COLO668 (cell line): ENCODE results near the gene EPHB2.
A peak's percentile ranks its signal among the peaks of the same experiment; 100 is the strongest.
"Not testable (repeated sequence)": the region's sequence is repeated elsewhere in the genome, so short reads cannot be mapped to it uniquely, and the experiment has no call there.

Source experiments
- DNase-seq: peaks from one replicate; lab custom pipeline; 2025; ENCODE audit not compliant: unreplicated experiment; lab: John Stamatoyannopoulos, UW

EPHB2 gene

DNA sequence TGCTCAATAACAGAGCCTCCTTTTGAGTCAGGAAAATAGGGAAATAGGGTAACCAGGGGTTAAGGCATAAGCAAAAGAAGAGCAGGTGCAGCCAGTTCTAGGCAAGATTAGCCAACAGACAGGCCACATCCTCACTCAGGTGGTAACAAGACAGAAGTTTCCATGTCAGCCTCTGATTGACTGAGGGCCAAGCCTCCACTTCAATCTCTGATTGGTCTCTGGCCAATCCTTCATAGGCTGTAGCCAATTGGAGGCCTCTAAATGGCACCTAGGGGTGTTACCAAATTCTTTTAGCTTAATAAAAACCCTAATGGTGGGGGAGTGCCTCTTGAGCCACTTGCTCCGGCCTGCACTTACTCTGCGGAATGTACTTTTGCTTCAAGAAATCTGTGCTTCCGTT, 224.8 kb downstream of the EPHB2 start:
- no peak for DNase-seq

DNA sequence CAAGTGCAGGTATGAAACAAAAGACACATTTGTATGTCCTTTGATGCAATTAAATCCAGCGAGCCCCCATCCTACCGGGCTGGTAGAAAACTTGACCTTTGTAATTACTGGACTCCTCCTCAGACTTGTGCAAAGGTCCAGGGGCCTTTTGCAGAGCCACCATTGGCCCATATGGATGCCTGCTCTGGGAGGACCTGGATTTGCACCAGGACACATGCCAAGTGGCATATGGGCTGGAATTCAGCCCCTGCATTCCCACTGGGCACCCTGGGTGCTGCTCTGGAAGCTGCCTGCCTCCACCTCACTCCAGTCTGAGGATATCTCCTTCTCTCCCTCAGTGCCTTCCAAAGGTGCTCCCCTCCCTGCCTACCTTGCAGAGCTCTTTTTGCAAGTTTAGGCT, 226.0 kb downstream of the EPHB2 start:
- DNase-seq, result no peak

DNA sequence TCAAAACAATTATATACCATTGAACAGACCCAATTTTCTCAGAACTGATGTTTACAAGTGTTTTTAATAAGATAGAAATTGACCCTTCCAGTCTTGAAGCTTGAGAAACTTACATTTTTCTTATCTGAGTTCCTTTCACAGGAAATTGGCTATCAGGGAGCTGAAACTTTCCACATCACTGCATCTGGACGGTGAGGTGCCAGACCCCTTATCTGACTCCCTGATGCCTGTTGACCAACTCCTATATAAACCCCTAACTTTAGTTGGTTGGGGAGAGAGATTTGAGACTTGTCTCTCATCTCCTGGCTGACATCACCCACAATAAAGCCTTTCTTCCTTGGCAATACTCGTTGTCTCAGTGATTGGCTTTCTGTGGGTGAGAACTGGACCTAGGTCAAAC, 230.6 kb downstream of the EPHB2 start:
- no peak for DNase-seq

DNA sequence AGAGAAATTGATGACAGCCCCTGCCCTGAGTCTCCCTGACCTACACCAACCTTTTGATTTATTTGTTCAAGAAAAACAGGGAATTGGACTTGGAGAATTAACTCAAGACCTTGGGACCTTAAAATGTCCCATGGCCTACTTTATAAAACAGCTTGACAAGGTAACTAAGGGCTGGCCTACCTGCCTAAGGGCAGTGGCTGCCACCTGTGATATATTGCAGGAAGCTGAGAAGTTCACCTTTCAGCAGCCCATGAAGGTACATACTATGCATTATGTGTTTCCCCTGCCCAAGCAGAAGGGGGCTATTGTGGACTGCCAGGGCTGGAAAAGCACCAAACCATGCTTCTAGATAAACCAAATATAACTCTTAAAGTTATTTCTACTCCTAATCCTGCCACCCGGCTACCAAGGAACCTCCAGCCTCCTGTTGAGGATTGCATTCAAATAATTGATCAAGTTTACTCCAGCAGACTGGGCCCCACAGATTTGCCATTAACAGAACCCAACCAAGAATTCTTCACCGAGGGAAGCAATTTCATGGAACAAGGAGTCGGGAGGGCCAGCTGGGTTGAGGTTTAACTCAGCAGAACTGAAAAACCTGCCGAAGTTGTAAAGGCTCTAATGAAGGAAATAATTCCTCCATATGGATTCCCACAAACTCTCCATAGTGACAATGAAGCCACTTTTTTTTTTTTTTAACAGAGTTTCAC, 233.9 kb downstream of the EPHB2 start:
- no peak for DNase-seq

DNA sequence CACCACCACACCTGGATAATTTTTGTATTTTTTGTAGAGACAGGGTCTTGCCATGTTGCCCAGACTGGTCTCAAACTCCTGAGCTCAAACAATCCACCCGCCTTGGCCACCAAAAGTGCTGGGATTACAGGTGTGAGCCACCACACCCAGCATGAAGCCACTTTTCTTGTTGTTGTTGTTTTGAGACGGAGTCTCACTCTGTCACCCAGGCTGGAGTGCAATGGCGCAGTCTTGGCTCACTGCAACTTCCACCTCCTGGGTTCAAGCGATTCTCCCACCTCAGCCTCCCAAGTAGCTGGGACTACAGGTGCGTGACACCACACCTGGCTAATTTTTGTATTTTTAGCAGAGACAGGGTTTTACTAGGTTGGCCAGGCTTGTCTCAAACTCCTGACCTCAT, 234.5 kb downstream of the EPHB2 start:
- DNase-seq, result not testable (repeated sequence)

DNA sequence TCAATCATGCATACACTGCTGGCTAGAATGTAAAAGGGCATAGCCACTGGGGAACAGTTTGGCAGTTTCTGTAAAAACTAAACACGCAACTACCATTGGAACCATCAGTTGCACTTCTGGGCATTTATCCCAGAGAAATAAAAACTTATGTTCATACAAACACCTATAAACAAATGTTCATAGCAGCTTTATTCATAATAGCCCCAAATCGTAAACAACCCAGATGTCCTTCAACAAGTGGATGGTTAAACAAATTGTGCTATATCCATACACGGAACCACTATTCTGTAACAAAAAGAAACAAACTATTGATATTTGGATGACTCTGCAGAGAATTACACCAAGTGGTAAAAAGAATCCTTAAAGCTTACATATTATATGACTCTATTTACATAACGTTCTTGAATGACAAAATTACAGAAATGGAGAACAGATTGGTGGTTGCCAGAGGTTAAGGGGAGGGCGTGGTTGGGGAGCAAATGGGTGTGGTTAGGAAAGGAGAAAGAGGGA, 239.2 kb downstream of the EPHB2 start:
- no peak for DNase-seq

DNA sequence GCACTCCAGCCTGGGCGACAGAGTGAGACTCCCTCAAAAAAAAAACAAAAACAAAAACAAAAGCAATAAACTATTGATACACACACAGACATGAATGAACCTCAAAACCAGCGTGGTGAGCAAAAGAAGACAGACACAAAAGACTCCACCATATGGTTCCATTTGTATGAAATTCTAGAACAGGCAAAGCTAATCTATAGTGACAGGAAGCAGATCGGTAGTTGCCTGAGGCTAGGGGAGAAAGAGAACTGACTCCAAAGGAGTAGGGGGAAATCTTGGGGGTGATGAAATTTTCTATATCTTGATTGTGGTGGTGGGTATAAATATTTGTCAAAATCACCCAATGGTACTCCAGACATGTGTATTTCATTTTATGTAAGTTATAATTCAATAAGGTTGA, 241.2 kb downstream of the EPHB2 start:
- no peak for DNase-seq

DNA sequence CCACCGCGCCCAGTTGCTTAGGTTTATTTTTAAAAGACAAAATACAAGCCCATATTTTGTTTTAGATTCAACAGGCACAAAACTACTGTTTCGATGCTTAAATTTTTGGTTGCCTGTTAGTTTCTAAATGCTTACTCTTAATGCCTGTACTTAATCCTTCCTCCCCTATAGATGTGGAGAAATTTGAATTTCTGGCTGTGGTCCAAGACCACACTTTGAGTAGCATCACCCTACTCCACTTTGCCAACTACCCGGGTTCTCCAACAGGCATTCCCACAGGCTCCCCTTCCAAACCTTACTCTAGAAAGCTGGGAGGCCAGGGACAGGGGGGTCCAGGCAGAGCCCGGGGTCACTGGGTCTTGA, 242.0 kb downstream of the EPHB2 start:
- DNase-seq, result no peak

DNA sequence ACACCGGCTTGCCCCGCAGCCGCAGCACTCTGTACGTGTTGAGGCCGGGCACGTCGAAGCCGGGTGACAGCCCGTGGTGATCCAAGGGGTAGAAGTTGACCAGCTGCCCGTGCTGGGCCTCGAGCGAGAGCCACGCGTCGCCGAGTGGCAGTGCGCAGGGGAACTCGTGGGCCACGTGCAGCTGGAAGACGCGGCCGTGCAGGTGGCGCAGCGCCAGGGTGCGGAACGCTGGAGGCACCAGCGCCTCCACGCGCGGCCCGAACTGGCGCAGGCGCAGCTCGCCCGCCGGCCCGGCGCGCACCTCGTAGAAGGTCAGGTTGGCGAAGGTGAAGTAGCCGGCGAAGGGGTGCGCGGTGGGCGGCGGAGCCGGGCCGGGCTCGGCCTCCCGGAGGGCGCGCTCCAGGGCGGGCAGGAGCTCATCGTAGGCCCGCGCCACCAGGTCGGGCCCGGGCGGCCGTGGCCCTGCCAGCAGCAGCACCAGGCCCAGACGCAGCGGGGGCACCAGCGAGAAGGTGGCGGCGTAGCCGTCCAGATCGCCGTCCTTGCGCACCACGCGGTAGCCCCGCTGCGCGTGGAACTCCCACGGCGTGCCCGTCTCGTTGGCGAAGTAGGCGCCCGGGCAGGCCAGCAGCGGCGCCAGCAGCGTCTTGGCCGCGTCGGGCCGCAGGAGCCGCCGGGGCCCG, 242.6 kb downstream of the EPHB2 start:
- DNase-seq, result peak; percentile 71

DNA sequence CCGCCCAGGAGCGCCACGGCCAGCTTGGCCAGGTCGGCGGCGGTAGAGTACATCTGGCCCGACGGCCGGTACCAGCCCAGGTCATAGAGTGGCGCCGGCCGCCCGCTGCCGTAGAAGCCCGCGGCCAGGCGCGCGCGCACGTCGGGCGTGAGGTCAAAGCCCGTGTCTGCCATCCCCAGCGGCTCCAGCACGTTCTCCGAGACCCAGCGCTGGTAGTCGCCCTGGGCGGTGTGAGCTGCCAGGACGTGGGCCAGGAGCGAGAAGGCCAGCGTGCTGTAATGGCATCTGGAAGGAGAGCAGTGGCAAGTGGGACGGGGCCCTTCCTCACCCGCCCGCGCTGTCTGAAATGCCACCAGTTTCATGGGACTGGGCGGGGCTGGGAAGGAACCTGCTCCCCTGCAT, 243.1 kb downstream of the EPHB2 start:
- DNase-seq, result peak; percentile 43

DNA sequence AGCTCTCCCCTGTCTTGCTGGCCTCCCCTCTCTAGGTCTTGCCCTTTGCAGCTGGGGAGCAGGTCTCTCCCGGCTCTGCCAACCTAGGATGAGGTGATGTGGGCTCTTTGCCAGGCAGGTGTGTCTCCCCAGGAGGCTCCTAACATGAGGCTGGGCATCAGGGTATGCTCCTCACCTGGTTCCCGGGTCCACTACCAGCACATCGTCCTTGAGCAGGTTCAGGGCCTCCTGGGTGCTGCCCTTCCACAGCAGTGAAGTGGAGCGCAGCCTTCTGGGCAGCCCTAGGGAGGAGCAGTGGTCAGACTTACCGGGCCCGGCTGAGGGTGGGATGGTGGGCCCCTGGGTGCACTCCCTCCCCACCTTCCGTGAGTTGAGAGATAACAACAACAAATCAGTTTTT, 244.5 kb downstream of the EPHB2 start:
- no peak for DNase-seq

DNA sequence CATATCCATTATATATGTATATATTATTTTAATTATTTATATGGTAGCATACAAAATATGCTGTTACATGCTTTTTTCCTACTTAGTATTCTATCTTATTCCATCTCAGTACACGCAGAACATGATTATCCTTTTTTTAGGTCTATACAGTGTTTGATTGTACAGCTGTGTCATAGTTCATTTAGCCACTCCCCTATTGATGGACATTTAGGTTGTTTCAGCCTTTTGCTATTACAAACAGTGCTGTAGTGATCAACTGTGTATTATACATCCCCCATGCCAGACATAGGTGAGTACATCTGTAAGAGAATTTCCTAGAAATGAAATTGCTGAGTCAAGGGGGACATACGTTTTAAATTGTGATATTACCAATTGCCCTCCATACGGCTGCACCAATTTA, 246.4 kb downstream of the EPHB2 start:
- DNase-seq, result no peak

DNA sequence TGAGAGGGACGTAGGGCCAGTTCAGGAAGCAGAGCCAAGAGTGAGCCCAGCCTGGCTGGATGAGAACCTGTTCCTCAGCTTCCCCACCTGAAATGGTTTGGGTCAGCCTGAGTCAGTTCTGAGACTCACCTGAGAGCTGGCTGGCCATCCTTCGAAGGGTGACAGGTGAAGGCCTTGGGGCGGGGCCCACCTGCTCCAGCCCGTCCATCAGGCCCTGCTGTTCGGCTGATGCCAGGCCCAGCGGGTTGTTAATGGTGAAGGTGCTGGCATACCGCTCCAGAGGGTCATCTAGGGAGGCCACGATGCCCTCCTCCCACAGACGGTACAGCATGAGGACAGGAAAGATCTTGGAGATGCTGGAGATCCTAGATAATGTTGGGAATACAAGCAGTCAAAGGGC, 247.9 kb downstream of the EPHB2 start:
- DNase-seq, result no peak

DNA sequence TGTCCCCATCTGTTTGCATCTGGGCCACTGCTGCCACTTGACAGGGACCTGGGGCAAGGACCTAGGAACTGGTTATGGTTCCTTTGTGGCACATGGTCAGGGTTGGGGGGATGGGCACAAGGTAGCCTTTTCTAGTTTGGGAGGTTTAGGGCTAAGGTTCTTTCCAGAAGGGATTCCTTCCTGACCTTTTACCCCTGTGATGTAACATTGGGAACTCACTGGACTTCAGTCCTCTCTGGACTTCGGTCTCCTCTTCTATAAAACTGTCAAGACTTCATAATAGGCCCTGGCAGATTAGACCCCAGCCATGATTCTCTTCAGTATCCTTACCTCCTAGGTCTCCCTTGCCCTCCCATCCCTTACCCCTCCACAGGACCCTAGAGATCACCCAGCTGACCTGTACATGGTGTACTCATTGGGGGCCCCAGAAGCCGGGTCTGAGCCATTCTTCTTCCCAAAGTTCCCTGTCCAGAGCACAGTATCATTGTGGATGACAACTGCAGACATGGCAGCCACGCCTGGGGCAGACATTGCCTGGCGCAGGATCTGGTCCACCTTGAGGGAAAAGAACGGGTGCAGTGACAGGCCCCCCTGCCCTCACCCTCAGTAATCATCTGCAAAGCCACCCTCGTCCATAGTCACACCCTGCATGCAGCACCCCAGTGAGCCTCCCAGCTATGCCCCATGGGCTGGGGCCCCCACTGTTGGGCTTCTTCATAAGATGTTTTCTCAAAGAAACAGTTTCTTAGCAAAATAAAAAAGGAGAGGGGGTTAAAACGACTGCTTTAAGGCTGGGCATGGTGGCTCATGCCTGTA, 249.1 kb downstream of the EPHB2 start:
- no peak for DNase-seq

DNA sequence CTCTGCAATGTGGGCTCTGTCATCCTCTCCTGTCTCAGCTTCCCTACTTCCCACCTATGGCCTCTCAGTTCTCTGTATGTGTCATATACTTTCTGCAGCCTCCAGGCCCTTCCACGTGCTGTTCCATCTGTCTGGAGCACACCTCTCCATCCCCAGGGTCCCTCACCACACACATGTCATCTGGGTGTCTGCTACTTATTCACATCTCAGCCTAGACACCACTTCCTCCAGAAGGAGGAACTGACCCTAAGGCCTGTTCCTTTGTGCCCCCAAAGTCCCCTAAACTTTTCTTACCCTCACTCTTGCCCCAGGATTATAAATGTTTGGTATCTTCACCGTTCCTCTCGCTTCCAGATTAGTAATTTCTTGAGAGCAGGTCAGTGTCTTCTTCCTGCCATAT, 251.9 kb downstream of the EPHB2 start:
- DNase-seq, result no peak

DNA sequence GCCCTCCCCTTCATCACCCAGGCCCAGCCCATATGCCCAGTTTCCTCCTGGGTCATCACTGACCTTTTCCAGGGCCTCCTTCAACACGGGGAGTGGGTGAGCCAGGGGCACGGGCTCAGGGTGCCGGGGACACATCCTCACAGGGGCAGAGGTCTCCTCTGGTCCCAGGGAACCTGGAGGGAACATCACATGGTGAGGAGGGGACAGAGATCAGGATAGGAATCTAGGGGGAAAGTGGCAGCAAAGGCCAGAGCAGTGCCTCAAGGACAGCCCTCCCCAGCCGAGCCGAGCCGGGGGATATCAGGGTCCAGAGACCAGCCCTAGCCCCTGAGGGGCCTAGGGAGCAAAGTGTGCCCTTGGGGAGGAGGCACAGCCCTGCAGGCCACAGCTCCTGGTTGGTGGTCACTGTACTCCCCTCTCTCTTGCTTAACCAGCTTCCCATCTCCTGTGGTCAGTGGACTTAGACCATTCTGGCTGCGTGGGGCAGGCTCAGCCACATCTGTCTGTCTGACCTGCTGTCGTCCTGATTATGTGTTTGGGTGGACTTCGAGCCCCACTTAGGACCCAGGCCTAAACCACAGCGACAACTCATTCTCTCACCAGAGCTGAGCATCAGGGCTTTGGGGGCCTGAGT, 252.5 kb downstream of the EPHB2 start:
- no peak for DNase-seq

DNA sequence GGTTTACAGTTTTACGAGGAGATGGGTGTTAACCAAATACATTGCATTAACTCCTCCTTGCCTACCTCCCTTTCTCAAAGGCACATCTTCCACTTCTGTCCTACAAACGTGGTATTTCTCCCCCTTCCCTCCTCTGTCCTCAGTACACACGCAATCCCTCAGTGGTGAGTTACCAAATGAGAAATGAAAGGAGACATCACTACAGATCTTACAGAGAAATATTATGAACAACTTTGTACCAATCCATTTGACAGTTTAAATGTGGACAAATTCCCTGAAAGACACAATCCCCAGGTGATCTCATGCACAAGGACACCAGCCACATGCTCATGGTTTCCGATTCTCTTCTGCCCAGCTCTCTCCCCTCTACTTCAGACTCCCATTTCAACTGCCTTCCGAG, 255.7 kb downstream of the EPHB2 start:
- no peak for DNase-seq

DNA sequence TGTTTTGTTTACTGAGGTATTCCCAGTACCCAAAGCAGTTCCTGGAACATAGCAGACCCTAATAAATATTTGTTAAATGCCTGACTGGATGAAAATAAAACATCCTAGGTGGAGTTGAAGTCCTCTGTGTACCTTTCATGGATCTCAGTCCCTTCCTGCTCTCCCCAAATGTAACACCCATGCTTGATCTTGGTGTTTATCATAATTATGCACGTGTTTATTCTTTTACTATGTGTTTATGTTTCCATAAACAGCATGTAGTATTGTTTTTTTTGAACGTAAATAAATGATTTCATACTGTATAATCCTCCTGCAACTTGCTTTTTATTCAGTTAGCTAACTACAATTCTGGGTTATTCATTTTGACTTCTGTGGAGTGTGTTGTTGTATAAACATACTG, 257.2 kb downstream of the EPHB2 start:
- DNase-seq, result no peak

DNA sequence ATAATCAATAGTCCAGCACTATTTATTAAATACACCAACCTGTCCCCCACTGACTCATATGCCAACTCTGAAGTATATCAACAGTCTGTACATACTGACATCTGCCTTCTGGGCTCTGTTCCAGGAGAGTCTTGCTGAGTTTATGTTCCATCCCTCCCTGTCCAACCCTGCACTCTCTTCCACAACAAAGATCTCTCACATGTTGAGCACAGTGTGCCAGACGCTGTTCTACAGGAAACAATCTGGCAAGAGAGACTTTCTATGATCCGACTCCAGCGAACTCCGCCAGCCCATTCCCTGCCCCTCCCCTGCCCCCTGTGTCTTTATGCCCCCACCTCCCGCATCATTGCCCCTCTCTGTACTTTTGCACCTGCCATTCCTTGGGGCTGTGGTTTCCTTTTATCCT, 258.7 kb downstream of the EPHB2 start:
- DNase-seq, result peak; percentile 69

DNA sequence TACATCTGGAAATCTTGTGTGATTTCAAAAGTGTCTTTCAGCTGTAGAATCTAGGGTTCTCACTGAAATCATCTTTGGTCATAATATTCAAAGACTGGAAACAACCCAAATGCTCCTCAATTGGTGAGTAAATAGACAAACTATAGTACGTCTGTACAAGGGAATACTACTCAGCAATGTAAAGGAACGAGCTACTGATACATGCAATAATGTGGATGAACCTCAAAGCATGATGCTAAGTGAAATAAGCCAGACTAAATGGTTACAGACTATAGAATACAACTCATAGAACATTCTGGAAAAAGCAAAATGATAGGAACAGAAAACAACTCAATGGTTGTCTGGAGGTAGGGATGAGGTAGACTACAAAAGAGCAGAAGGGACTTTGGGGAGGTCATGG, 259.5 kb downstream of the EPHB2 start:
- no peak for DNase-seq
